Small intestine (tissue), 7 donors: ENCODE results near the gene PTPRE. TPM values are rescaled to one million over a fixed set of nuclear protein-coding genes. Genes with fewer than 3 reads are reported as not detected.

Experiments used
- DNase-seq, 2 donors: peaks; one replicate each; pipeline versions ENCODE4 v3.0.0 to v3.0.0-alpha.2; 2013
- FAIRE-seq: peaks from 2 replicates; lab custom pipeline; 2012; peaks lifted over from hg19 to GRCh38; lab: Jason Lieb, UNC
- H3K27ac ChIP-seq, 3 donors: one replicate each; pipeline ENCODE4 v1.5.1; 2013; ENCODE audit warnings: low read length in 2 of 3, mild to moderate bottlenecking in 2 of 3, control low read depth in 1 of 3, inconsistent platforms in 1 of 3, low read depth in 1 of 3, moderate library complexity in 1 of 3
- H3K27me3 ChIP-seq, 3 donors: one replicate each; pipeline ENCODE4 v1.6.1; 2013; ENCODE audit warnings: low read length in 3 of 3, inconsistent platforms in 1 of 3; ENCODE audit not compliant: control insufficient read depth in 3 of 3, insufficient read depth in 3 of 3
- H3K36me3 ChIP-seq, 3 donors: one replicate each; pipeline ENCODE4 v1.6.1; 2013; ENCODE audit warnings: low read length in 3 of 3, inconsistent platforms in 1 of 3, low read depth in 1 of 3, mild to moderate bottlenecking in 1 of 3, moderate library complexity in 1 of 3; ENCODE audit not compliant: control insufficient read depth in 3 of 3, insufficient read depth in 2 of 3
- H3K4me1 ChIP-seq, 3 donors: one replicate each; pipeline ENCODE4 v1.6.1; 2013; ENCODE audit warnings: low read length in 2 of 3, inconsistent platforms in 1 of 3, low read depth in 1 of 3, mild to moderate bottlenecking in 1 of 3, moderate library complexity in 1 of 3; ENCODE audit not compliant: control insufficient read depth in 3 of 3, insufficient read depth in 2 of 3
- H3K4me3 ChIP-seq, 3 donors: one replicate each; pipeline ENCODE4 v1.5.1; 2013; ENCODE audit warnings: low read length in 3 of 3, control low read depth in 1 of 3, inconsistent platforms in 1 of 3, low read depth in 1 of 3, mild to moderate bottlenecking in 1 of 3, moderate library complexity in 1 of 3
- H3K9me3 ChIP-seq, 2 donors: one replicate each; pipeline ENCODE4 v1.6.1; 2013; ENCODE audit warnings: low read depth in 1 of 2, low read length in 1 of 2; ENCODE audit not compliant: control insufficient read depth in 2 of 2, insufficient read depth in 1 of 2
- WGBS, 3 donors: extraction: QIAGEN DNeasy Blood & Tissue Kit; methylation state at CpG; one replicate each; pipeline ENCODE4 v1.1.7; 2013; 5-methylcytosine and 5-hydroxymethylcytosine counted together
- polyA plus RNA-seq, 4 donors: library from polyadenylated mRNA; stranded (reverse) in 3 of 4; unstranded in 1 of 4; fragments of 200-250 nt in 3 of 4; fragments of 120-200 nt in 1 of 4; gene quantifications; one replicate each; pipeline versions ENCODE4 v1.2.1 to v1.2.3, GENCODE V29; 2013
- donor health status: healthy with polysubstance abuse.
- donor health status: control.
- donor health status: control.
- donor health status: Bipolar disorder and iron deficiency.
- donor health status: healthy.

The PTPRE gene
- polyA plus RNA-seq, 4 donors = 2.7 to 21.0 (median 6.2) TPM

DNA sequence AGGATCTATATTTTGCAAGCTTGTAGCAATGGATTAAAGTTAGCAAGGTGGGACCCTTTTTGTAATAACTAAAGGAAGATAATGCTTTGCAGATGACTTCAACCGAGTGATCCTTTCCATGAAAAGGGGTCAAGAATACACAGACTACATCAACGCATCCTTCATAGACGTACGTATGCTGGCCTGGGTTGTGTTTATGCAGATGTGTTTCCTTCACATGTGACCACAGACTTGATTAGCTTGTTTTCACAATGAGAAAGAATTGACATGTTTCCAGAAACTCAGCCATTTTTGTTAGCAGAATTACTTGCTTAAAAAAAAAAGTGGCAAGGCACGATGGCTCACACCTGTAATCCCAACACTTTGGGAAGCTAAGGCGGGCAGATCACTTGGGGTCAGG is 165.1 kb downstream of the PTPRE start:
- Histone ChIP-seq H3K9me3 (peaks cover 0 to 4% of the 10 kb centered on the region in 2 donors), H3K27me3 (no peaks in the 10 kb centered on the region), H3K27ac (no peak overlapping the region), H3K4me1 (no peaks in the 10 kb centered on the region), H3K4me3 (no peak overlapping the region), H3K36me3 (peaks cover 0 to 57% (median 13%) of the 10 kb centered on the region in 3 donors)
- DNase-seq (no peak), FAIRE-seq (no peak)
- WGBS, 3 donors = 69 to 88% (median 87%) methylated on average over 6 of the region's 6 CpGs

DNA sequence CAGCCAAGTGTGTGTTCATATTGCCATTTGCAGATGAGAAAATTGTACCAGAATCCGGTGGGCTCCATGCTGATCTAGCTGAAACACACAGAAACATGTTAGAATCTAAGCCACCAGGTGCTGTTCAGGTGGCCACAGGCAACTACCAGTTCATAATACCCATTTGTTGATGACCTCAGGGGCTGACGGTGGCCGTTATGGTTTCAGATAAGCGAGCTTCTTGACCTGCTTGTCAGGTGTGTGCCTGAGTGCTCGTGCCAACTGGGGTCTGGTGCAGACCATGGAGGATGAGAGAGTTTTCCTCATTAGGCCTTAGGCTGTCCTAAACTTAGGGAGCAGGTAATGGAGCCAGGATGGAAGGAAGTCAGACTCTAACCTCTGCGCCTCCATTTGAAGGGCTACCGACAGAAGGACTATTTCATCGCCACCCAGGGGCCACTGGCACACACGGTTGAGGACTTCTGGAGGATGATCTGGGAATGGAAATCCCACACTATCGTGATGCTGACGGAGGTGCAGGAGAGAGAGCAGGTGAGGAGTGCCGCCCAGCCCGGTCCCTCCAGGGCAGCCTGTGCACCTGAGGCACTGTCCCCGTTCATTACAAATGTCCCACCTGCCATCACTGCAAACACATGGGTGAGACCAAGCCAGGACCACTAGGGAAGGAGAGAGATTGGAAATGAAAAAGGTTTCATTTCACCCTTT is 166.2 kb downstream of the PTPRE start:
- no peak for DNase-seq
- H3K36me3 ChIP-seq = peaks cover 7 to 58% (median 13%) of the 10 kb centered on the region in 3 donors
- FAIRE-seq = no peak
- peaks cover 0 to 4% of the 10 kb centered on the region in 2 donors for H3K9me3 ChIP-seq
- no peak overlapping the region for H3K27ac ChIP-seq
- no peak overlapping the region for H3K4me3 ChIP-seq
- H3K4me1 ChIP-seq = no peaks in the 10 kb centered on the region
- no peaks in the 10 kb centered on the region for H3K27me3 ChIP-seq
- WGBS, 3 donors = 89 to 92% (median 91%) methylated on average over 14 of the region's 14 CpGs

DNA sequence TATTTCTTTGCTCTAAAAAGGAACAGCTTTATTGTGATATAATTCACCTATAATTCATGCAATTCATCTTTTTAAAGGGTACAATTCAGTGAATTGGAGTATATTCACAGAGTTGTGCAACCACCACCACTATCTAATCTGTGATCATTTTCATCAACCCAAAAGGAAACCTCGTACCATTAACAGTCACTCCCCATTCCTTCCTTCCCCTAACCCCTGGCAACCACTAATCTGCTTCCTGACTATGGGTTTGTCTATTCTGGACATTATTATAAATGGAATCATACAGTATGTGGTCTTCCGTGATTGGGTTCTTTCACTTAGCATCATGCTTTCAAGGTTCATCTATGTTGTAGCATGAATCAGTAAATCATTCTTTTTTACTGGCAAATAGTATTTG is 167.0 kb downstream of the PTPRE start:
- no peaks in the 10 kb centered on the region for H3K27me3 ChIP-seq
- no peak for DNase-seq
- no peaks in the 10 kb centered on the region for H3K4me1 ChIP-seq
- H3K36me3 ChIP-seq = peaks cover 7 to 57% (median 13%) of the 10 kb centered on the region in 3 donors
- H3K9me3 ChIP-seq = peaks cover 0 to 4% of the 10 kb centered on the region in 2 donors
- no peak overlapping the region for H3K27ac ChIP-seq
- no peak for FAIRE-seq
- 78 to 89% (median 79%) methylated on average over 2 of the region's 2 CpGs for WGBS, 3 donors
- H3K4me3 ChIP-seq = no peak overlapping the region

DNA sequence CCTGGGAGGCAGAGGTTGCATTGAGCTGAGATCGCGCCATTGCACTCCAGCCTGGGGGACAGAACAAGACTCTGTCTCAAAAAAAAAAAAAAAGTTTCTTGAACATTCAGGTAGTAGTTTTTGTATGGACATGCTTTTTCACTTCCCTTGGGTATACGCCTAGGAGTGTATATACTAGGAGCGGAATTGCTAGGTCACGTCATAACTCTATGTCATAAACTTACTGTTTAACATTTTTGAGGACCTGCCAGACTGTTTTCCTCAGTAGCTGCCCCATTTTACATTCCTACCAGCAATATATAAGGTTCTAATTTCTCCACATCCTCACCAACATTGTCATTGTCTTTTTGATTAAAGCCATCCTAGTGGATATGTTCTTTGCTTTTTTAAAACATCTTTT is 167.7 kb downstream of the PTPRE start:
- Histone ChIP-seq H3K4me1 (no peaks in the 10 kb centered on the region), H3K27ac (no peak overlapping the region), H3K9me3 (peaks cover 0 to 4% of the 10 kb centered on the region in 2 donors), H3K36me3 (peaks cover 12 to 57% (median 19%) of the 10 kb centered on the region in 3 donors), H3K4me3 (no peak overlapping the region), H3K27me3 (no peaks in the 10 kb centered on the region)
- DNase-seq (no peak), FAIRE-seq (no peak)
- WGBS, 3 donors = 91 to 97% (median 96%) methylated on average over 5 of the region's 5 CpGs

DNA sequence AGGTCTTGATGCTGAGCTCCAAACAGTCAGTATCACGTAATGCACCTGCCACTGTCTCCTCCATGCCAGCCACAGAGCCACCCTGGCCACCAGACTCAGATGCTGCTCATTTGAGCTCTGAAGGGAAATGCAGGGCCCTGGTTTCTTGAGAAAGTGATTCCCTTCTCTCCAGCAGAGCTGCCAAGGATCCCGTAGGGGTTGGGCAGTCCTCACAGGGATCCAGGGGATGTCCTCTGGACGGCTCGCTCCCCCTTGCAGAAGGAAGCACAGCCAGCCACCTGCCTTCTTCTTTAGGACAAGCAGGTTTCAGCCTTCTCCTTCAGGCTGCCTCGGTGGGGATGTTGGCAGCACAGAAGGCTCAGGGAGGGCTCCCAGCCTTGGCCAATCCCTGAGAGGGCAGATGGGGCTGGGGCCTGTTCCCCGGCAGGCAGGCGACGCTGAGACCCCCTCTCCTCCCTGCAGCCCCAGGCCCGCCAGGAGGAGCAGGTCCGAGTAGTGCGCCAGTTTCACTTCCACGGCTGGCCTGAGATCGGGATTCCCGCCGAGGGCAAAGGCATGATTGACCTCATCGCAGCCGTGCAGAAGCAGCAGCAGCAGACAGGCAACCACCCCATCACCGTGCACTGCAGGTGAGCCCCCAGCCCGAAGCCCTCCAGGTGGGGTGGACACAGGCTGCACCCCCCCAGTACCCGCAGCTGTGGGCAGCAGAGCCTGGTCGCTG is 170.4 kb downstream of the PTPRE start:
- Histone ChIP-seq H3K27ac (no peak overlapping the region), H3K36me3 (peaks cover 14 to 50% (median 20%) of the 10 kb centered on the region in 3 donors), H3K4me3 (no peak overlapping the region), H3K4me1 (no peaks in the 10 kb centered on the region), H3K9me3 (peaks cover 0 to 4% of the 10 kb centered on the region in 2 donors), H3K27me3 (no peaks in the 10 kb centered on the region)
- WGBS, 3 donors = 88 to 90% (median 89%) methylated on average over 21 of the region's 21 CpGs
- no peak for FAIRE-seq
- no peak for DNase-seq

DNA sequence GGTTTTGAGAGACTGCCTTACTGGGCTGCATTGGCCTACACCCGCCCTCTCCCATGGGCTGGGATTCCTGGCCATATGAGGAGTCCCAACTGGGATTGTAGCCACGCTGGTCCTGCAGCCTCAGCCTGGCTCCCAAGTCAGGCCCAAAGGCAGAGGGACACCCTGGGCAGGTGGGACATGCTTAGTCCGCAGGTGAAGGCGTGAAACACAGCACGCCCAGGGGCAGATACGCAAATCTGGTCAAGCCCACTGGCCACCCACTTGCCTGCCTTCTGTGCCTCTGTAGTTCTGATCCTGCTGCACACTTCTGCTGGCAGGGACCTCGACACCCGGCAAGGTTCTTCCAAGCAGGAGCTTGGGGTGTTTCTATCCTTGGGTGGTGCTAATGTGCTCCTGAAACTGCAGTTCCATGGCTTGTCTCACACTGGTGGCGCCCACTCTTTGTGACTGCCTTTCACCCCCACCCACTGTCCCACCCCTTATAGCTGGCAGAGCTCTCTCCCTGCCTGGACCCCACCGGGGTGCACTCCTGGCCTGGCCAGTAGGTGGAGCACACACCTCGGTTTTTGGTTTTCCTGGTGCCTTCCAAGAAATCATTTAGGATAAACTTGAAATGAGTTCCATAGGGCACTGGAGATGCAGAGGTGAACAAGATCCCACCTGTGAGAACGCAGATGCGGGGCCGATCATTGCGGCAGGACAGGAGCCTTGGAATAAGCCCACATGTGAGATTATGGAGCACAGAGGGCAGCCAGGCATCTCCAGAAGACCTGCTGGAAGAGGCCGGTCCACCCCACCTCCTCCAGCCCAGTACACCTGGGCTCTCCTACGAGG is 171.4 kb downstream of the PTPRE start:
- Histone ChIP-seq H3K9me3 (peaks cover 0 to 4% of the 10 kb centered on the region in 2 donors), H3K27ac (no peak overlapping the region), H3K36me3 (peaks cover 14 to 45% (median 21%) of the 10 kb centered on the region in 3 donors), H3K4me1 (no peaks in the 10 kb centered on the region), H3K4me3 (no peak overlapping the region), H3K27me3 (no peaks in the 10 kb centered on the region)
- DNase-seq (peak; percentile 45 to 65), FAIRE-seq (no peak)
- WGBS, 3 donors = 70 to 71% (median 70%) methylated on average over 17 of the region's 17 CpGs

DNA sequence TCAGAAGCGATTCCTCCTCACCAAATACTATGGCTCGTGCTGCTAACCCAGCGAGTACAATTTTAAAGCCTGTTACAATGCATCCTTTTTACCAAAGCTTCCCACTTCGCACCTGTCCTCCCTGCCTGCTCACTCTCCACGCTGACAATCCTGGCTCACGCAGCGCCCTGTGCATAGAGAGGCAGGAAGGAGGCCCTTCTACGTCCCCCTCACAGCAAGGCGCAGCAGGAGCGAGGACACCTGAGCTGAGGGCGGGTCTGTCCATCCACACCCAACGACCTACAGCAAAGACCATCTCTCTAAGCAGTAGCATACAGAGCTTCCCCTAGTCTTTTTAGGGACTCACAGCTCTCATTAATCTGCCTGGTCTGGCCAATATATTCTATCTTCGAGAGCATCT is 173.3 kb downstream of the PTPRE start:
- no peaks in the 10 kb centered on the region for H3K27me3 ChIP-seq
- peaks cover 18 to 53% (median 19%) of the 10 kb centered on the region in 3 donors for H3K36me3 ChIP-seq
- H3K4me3 ChIP-seq = no peak overlapping the region
- no peaks in the 10 kb centered on the region for H3K4me1 ChIP-seq
- FAIRE-seq (no peak), DNase-seq (no peak)
- H3K27ac ChIP-seq = no peak overlapping the region
- H3K9me3 ChIP-seq = no peaks in the 10 kb centered on the region
- 91 to 93% (median 92%) methylated on average over 13 of the region's 13 CpGs for WGBS, 3 donors

DNA sequence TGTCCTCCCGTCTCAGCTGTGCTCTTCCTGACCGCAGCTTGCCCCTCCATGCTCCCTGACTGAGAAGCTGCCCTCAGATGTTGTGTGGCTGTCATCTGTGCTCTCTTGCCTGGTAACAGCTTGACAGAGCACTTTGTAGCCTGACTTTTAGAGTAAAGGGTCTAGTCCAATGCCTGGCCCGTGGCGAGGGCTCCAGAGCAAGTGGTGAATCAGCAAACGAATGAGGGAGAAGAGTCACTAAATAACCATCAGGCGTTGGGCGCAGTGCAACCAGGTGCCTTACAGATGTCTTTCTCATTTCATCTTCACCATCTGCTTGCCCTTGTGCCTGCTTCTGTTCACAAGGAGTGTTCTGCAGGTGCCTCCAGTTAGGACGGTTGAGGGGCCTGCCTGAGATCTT is 173.7 kb downstream of the PTPRE start:
- FAIRE-seq (no peak), DNase-seq (no peak)
- Histone ChIP-seq H3K9me3 (no peaks in the 10 kb centered on the region), H3K4me3 (no peak overlapping the region), H3K4me1 (no peaks in the 10 kb centered on the region), H3K36me3 (peaks cover 18 to 53% (median 19%) of the 10 kb centered on the region in 3 donors), H3K27ac (peak overlapping the region in 1 of 3 donors; percentile 38), H3K27me3 (no peaks in the 10 kb centered on the region)
- 86 to 92% (median 91%) methylated on average over 8 of the region's 8 CpGs for WGBS, 3 donors
